NCI-H2196 treated with DMSO at 0.1 percent for 48 hours (cell line): Measurements from ENCODE around the gene CTXND1.

Experiments
- DNase-seq: peaks from one replicate; lab custom pipeline; 2025; ENCODE audit not compliant: unreplicated experiment; lab: John Stamatoyannopoulos, UW

The CTXND1 gene

DNA sequence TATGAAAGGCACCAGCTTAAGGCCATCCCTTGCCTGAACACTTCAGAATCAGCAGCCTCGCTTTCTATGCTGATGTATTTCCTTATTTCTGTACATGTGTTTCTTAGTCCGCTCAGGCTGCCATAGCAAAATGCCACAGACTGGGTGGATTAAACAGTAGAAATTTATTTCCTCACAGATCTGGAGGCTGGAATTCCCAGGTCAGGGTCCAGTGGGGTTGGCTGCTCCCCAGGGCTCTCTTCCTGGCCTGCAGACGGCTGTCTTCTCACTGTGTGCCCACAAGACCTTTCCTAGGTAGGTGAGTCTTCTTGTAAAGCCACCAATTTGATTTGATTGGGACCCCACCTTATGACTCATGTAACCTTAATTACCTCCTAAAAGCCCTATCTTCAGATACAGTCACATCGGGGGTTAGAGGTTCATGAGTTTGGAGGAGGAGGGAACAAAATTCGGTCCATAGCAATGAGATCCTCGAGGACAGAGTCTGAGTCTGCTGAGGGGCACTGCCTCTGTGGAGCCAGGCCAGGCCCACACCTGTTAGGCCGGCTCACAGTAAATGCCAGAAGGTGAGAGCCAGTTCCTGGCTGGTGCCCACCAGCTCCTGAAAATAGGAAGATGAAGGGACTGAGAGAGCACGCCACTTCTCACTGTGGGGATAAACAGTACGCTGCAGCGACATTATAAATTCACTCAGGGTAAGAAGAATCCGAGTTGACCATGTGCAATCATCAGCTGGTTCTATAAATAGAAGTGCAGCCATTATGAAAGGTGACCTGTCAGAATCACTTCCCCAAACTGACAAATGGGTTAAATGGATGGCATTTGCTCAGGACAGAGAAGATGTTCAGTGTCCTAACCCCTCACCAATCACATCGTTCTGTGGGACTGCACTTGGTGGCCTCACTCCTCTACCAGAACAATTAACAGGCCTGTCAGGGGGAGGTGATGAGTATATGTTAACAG is 41.1 kb downstream of the CTXND1 start:
- DNase-seq = no peak

DNA sequence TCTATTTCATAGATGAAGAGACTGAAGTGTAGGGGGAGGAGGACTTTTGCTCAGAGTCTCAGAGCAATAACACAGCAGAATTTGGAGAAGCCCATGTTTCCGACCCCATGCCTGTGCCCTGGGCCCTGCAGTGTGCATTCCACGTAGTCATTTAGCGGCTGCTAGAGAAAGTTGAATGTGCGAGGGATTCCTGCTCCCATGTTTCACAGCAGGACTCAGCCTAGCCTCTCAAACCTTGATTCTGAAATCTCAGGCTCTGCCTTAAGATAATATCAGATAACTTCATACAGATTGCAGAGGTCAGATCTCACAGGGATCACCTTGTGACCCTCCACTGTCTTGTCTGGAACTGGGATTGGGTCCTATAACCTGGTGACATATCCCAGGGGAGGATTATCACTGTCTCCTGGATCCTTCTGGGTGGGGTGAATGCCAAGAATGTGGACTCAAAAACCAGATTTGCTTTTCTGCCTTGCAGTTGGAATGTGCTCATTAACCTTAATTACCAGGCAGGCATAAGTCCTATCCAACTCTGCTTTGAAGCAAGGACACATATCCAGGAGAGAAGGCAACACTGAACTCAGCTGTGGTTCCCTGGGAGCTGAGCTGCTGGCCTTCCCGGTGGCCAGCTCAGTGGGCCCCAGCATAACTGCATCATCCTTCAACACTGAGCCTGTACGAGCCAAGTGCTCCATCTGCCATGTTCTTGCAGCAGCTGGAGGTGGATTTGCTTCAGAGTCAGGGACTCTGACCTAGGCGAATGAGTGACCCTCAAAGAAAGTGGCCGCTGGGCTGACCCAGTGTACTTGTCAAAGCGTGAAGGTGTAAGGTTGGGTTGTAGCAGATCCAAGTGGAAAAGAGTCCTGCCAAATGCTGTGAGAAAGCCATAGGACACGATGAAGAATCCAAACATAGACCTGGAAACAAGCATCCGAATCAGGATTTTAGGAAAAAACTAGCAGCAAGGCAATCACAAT is 43.0 kb downstream of the CTXND1 start:
- no peak for DNase-seq

DNA sequence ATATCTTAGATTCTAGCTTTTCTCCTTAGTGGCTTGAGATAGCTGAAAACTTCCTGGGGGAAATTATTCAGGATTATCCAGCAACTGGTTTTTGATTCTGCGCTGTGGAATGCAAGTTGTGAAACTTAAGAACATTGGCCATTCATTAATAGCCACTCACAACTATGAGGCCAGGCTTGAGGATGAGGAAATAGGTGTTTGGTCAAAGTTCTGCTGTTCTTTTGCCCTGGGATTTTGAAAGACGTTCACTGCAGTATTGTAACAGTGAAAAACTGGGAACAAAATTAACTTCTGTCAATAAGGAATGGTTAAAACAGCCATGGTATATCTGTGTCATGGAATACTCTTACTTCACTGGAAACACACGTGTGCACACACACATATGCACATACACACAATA is 44.1 kb downstream of the CTXND1 start:
- DNase-seq = no peak

DNA sequence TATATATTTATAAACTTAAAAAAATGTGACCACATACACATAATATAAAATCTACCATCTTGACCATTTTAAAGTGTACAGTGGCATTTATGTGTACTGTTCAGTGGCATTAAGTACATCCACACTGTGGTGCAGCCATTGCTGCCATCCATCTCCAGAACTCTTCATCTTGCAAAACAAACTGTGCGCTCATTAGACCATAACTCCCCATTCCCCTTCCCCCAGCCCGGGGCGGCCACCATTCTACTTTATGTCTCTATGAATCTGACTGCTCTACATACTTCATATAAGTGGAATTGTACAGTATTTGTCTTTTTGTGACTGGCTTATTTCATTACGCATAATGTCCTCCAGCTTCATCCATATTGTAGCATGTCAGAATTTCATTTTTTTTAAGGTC is 47.8 kb downstream of the CTXND1 start:
- DNase-seq = no peak

DNA sequence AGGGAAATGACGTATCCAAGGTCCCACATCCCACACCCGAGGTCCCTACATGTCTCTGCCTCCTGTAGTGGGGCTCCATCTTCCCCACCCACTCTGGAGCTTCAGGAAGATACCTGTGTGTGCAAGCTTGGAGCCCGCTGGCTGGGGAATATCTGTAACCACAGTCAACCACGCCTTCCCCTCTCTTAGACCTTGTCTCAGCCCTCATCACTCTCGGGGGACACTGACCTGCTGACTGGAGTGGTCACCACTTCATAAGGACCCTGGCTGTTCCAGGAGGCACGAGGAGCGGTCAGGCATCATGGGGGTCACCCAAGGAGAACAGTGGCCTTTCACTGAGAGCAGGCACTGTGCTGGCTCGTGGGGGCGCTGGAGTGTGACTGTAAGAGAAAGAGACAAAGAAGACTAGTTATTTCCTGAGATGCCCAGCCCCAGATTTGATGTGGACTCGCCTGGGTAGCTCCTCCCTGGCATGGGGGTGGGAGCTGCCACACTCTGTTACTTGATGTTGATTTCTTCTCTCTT is 48.6 kb downstream of the CTXND1 start:
- no peak for DNase-seq

DNA sequence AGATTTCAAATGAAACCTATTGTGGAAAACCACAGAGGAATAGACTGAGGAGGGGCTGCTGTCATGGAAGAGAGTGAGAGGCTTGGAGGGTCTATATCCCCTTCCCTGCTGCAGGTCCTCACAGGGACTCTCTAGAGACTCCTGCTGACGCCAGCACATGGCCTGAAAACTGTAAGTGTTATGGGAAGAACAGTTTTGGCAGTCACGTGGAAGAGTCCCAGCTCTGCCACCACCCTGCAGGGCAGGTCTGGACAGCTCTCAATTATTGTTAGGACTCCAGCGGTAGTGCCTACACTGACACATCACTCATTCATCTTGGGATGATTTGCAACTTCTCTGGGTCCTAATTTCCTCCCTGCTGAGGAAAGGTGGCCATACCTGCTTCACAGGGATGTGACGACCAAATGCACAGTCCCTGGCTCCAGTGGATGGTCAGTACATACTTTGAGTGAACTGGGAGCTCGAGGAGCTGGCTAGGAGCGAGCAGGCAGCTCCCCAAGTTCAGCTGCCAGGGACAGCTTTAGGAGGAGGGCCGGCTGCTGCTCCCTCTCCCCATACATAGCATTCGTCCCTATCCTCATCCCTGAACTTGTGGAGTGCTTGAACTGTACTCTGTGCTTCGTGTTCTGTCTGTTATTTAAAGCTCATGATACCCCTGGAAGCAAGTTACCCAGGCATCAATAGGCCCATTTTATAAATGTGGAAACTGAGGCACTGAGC is 49.2 kb downstream of the CTXND1 start:
- DNase-seq = no peak

DNA sequence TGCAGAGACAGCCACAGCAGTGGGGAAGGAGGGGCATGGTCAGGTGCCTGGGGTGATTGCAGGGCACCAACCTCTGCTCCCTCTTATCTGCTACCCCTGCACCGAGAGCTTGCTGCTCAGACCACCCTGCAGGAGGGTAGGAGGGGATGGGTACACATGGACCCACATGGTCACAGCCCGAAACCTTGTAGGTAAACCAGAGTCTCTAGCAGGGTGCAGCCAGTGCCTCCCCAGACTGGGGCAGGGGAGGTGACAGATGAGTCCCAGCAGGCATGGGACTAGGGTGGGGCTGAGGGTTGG is 50.0 kb downstream of the CTXND1 start:
- DNase-seq = no peak

DNA sequence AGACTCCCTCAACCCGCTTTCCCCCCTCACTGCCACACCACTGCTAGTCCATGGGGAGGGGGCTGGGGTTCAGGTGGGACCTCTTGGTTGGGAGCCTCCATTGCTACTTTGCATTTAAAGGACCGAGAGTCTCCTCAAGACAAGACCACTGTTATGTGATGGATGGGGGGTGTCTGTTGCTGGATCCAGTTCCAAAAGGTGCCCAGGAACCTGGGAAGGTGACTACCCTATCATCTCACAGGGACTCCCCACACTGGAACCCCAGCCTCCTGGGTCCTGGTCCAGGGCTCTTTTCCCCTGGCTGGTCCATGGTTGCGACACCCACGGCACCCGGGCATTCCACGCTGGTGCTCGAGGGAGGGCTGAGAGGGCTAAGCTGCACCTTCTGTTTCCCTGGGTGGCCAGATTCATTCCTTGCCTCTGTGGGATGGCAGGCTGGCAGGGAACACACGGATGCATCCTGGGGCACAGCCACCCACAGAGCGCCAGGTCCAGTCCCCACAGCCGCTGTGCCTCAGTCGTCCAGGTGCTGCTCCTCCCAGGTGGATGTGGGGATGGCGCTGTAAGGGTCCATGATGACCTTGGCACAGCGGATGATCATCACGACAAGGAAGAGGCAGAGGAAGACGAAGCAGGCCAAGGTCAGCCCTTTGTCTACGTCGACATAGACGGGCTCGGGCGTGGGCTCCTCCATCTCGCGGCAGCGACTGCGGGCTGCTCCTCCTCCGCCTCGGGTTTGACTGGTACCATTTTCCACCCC is 50.6 kb downstream of the CTXND1 start:
- DNase-seq = no peak

DNA sequence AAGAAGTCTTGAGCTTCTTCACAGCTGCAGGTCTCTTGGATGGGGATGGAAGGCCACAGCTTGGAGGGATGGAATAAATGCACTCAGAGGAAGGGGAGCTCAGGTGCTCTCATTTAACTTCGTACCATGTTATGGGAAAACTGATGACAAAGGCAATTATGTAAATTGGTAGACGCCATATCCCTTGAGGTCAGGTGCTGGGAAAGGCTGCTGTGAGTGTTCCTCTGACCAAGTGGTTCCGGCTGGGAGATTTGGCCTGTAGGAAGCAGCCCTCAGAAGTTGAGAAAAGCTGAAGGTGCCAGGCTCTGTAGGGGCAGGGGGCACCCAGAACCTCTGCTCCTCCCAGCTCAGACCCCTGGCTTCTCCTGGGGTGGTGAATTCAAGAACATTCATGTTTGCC is 52.1 kb downstream of the CTXND1 start:
- no peak for DNase-seq

DNA sequence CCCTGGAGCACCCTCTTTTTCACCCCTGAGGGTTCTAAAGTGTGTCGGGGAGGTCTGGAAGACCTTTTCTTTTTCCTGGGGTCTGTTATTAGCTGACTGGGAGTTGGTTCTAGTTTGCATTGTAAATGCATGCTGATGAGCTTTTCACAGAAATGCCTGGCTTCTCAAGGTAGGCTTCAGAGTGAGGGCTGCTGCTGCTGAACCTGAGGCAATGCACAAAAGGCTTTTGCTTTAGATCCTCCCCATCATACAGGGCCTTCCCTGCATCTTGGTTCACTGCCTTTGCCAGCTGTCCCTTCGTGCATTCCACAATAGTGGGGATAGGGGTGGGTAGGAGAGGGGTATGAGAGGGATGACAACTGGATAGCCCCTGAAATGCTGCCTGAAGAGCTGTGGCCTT is 52.6 kb downstream of the CTXND1 start:
- DNase-seq = no peak

DNA sequence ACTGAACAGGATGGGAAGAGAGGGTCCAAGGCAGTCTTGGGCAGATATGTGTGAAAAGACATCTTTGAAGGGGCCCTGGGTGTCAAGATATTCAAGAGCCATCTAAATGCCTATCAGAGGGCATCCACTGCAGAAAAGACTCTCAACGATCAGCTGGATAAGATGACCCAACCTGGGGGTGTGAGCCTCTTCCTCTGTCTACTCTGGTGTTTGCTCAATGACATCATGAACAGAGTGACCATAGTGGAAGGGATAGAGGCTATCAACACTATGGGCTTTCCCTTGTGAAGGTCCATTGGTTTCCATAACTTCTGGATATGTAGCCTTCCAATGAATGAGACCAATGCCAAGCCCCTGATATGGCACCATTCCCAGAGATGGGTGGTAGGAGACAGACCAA is 57.1 kb downstream of the CTXND1 start:
- DNase-seq = no peak

DNA sequence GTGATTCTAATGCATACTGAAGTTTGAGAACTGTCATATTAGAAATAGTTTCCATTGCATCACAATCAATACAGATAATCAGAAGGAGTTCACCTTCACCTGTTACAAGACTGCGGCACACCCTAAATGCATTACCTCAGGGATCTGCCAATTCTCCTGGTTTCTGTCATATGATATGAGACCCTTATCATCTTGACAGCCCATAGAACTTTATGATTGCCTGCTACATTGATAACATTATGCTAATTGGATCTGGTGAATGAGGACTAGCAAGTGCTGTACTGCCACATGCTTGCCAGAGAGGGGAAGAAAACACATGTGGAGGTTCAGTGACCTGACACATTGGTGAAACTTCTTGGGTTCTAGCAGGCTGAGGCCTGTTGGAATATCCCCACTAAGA is 57.8 kb downstream of the CTXND1 start:
- DNase-seq = no peak

DNA sequence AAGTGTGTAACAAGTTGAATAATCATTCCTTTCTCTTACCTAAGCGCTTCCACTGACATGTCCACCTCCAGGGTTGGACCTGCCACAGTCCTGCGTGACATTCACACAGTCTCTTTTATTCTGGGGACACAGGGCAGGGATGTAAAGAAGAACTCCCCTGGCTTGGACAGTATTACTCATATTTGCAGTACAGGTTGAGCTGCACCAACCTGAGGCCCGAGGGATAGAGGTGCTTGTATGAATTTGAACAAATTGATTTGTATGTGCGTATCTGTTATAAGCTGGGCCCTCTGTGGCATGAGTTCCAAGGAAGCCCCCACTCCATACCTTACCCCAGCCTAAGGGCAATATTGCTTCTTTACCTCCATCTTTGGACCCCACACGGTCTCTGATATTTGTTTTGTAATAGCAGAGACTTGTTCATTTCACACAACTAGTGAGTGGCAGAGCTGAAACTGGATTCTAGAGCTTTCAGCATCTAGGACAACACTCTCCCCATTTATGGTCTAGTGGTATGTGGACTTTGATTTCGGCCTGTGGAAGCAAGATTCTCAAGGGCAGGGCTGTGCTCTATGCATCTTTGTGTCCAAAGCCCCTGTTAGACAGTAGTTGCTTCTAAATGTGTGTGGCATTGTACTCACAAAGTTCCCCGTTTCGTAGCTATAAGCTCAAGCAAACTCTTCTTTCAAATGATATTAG is 60.0 kb downstream of the CTXND1 start:
- DNase-seq = no peak

DNA sequence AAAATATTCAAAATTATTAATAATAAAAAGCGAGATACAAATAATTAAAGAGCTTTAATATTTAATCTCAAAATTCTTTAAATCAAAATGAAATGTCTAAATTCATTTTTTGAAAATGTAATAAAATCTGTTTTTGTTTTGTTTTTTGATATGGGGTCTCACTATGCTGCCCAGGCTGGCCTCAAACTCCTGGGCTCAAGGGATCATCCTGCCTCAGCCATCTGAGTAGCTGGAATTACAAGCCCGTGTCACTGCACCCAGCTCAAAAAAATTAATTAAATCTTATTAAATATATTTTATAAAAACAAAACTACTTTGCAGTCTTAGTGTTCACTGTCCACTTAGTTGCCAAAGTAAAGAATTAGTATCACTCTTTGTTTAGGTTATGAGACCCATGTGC is 60.8 kb downstream of the CTXND1 start:
- no peak for DNase-seq

DNA sequence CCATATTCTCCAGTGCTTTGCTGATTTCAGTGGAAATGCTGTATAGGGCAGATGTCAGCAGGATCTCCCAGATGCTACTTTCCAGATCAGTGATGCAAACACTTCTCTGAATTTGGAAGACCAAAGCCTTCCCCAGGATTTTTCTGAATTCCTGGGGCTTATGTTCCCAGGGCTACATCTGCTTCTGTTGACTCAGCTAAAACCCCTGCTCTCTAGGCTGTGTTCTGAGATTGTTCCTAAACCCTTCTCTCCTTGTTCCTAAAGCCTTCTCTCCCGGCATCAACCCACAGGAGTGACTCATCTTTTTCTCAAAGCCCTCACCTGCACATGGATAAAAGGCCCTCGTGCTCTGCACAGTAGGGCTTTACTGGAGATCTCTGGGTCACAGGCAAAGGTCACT is 63.8 kb downstream of the CTXND1 start:
- DNase-seq = no peak

DNA sequence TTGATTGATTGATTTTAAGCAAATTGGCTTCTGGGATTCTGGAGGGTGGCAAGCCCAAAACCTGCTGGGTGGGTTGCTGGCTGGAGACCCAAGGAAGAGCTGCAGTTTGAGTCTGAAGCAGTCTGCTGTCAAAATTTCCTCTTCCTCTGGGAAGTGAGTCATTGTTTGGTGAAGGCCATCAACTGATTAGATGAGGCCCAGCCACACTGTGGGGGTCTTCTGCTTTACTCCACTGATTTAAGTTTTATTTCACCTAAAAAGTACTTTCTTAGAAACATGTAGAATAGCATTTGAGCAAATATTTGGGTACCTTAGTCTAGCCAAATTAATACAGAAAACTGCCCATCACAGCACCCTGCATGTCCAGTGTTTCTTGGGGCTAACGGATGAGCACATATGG is 65.4 kb downstream of the CTXND1 start:
- DNase-seq = no peak

DNA sequence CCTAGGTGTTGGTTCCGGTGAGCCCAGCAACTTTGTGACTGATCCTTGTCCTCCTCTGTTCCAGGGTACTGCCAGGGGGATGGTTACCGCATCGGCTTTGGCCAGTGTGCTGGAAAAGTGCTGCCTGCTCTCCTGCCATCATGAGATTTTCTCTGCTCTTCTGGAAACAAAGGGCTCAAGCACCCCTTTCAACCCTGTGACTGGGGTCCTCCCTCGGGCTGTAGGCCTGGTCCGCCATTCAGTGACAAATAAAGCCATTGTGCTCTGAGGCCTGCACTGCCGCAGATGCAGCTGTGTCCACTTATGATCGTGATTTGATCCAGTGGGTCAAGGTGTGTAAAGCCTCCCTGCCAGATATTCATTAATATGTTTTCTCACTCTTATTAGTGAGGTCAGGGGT is 65.9 kb downstream of the CTXND1 start:
- DNase-seq = no peak

DNA sequence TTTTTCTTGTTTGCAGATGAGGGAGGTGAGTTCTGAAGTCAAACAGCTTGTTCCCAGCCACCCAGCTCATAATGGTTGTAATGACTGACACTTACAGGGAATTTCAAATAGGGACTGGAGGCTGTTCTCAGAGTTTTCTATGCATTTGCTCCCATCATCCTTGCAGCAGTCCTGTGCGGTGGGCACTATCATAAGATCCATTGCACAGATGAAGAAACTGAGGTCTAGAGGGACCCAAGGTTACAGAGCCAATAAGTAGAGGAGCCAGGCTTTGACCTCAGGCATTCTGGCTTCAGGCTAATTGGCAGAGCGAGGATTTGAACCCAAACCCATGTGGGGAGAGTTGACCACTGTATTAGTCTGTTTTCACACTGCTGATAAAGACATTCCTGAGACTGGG is 66.9 kb downstream of the CTXND1 start:
- DNase-seq = no peak

DNA sequence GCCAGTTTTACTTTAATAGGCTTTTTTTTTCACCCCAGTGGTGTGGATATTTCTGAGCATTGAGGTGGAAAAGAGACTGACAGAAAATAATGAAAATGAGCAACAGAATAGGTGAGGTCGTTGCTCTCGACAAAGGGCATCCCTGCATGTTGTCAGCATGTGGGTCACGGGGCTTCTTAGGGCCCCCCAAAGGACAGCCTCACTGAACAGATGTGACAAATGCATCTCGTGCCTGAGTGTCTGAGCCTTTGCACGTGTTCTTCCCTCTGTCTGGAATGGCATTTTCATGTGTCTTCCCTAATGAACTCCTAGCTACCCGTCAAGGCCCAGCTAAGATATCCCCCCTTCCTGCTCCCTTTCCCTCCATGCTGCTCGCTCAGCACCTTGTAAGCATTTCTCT is 67.5 kb downstream of the CTXND1 start:
- DNase-seq = no peak

DNA sequence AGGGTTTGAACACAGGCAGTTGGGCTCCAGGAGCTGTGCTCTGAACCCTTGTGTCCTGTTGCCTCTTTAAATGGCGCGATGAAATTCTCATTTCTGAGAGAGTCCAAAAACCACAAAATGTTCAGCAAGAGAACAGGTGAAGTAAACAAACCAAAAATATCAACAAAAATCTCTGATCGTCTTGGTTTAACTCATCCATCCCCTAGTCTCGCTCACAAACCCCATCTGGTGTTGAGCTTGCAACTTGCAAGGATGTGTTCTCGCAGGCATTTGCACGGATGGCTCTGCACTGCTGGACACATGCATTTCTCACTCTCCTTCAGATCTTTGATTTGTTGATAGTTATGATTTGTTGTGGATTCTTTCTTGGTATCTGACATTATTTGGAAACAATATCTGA is 68.1 kb downstream of the CTXND1 start:
- no peak for DNase-seq
